HepG2 (cell line): ENCODE data around the gene PCBD1. TPM values are rescaled to one million over a fixed set of nuclear protein-coding genes. Genes with fewer than 3 reads are reported as not detected.

ENCODE experiments used
- DMAP1 ChIP-seq: IDR thresholded peaks from 2 replicates; pipeline ENCODE4 v1.6.1; 2016
- KDM2A ChIP-seq: sonication (generic); formaldehyde crosslinking; IDR thresholded peaks from 2 replicates; pipeline ENCODE4 v1.4.0; 2020; ENCODE audit warnings: low read depth, missing genetic modification reagents, borderline replicate concordance
- KLF15 ChIP-seq: sonication (generic); formaldehyde crosslinking; IDR thresholded peaks from 2 replicates; pipeline ENCODE4 v1.8.1; 2023; ENCODE audit warnings: borderline replicate concordance, mild to moderate bottlenecking, inconsistent platforms, missing genetic modification reagents, mixed read lengths
- KLF6 ChIP-seq: IDR thresholded peaks from 2 replicates; pipeline ENCODE4 v1.8.0; 2016; ENCODE audit warnings: missing biosample characterization, missing genetic modification reagents
- MED13 ChIP-seq: sonication (generic); formaldehyde crosslinking; IDR thresholded peaks from 2 replicates; pipeline ENCODE4 v1.5.0; 2020; ENCODE audit warnings: missing genetic modification reagents
- NFKB2 ChIP-seq: sonication (generic); formaldehyde crosslinking; IDR thresholded peaks from 2 replicates; pipeline ENCODE4 v1.4.0; 2020; ENCODE audit warnings: missing genetic modification reagents, borderline replicate concordance
- NR2F2 ChIP-seq: IDR thresholded peaks from 2 replicates; pipeline ENCODE4 v1.6.1; 2012; ENCODE audit warnings: low read depth, inconsistent platforms, borderline replicate concordance
- RAD21 ChIP-seq: fragments of 450-650 bp; formaldehyde crosslinking; IDR thresholded peaks from 2 replicates; pipeline ENCODE4 v1.5.0; 2020; ENCODE audit warnings: mild to moderate bottlenecking
- RBM22 ChIP-seq: fragments of 200-400 bp; formaldehyde crosslinking; optimal IDR thresholded peaks from 2 replicates; pipeline ENCODE3; 2017; ENCODE audit warnings: mild to moderate bottlenecking, low read length, moderate library complexity
- RFX3 ChIP-seq: IDR thresholded peaks from 2 replicates; pipeline ENCODE4 v1.6.1; 2016; ENCODE audit warnings: missing biosample characterization, missing genetic modification reagents
- RFX5 ChIP-seq: IDR thresholded peaks from 2 replicates; pipeline ENCODE4 v1.6.1; 2011; ENCODE audit warnings: low read depth, low read length, improper control_type of control experiment
- SMC3 ChIP-seq: IDR thresholded peaks from 2 replicates; pipeline ENCODE4 v1.6.1; 2011; ENCODE audit warnings: low read length, improper control_type of control experiment
- SNAPC2 ChIP-seq: sonication (generic); formaldehyde crosslinking; IDR thresholded peaks from 2 replicates; pipeline ENCODE4 v1.8.1; 2022; ENCODE audit warnings: mild to moderate bottlenecking, missing genetic modification reagents
- ZC3H13 ChIP-seq: sonication (generic); formaldehyde crosslinking; IDR thresholded peaks from 2 replicates; pipeline ENCODE4 v1.8.1; 2023; ENCODE audit warnings: mild to moderate bottlenecking, missing genetic modification reagents, moderate library complexity
- ZNF235 ChIP-seq: sonication (generic); formaldehyde crosslinking; IDR thresholded peaks from 2 replicates; pipeline ENCODE4 v1.8.1; 2023; ENCODE audit warnings: mild to moderate bottlenecking, missing genetic modification reagents, borderline replicate concordance
- ZNF337 ChIP-seq: sonication (generic); formaldehyde crosslinking; IDR thresholded peaks from 2 replicates; pipeline ENCODE4 v1.5.1; 2020; ENCODE audit warnings: missing genetic modification reagents, low read depth, mild to moderate bottlenecking, borderline replicate concordance
- ZNF678 ChIP-seq: sonication (generic); formaldehyde crosslinking; IDR thresholded peaks from 2 replicates; pipeline ENCODE4 v1.4.0; 2020; ENCODE audit warnings: mild to moderate bottlenecking, missing genetic modification reagents
- ZNF713 ChIP-seq: sonication (generic); formaldehyde crosslinking; IDR thresholded peaks from 2 replicates; pipeline ENCODE4 v1.4.0; 2020; ENCODE audit warnings: mild to moderate bottlenecking, missing genetic modification reagents
- ZNF746 ChIP-seq: sonication (generic); formaldehyde crosslinking; IDR thresholded peaks from 2 replicates; pipeline ENCODE4 v1.8.0; 2022; ENCODE audit warnings: mild to moderate bottlenecking, missing genetic modification reagents
- ZNF768 ChIP-seq: sonication (generic); formaldehyde crosslinking; IDR thresholded peaks from 2 replicates; pipeline ENCODE4 v1.4.0; 2020; ENCODE audit warnings: missing genetic modification reagents
- polyA plus RNA-seq, 8 experiments: library from polyadenylated mRNA; depleted of rRNA in 3 of 8; stranded (reverse) in 7 of 8; unstranded in 1 of 8; fragments of >200 nt; fragmentation: Illumina TruSeq in 4 of 8; extraction: Trizol in 4 of 8; gene quantifications; 2 replicates each; pipeline versions ENCODE4 v1.2.1 to v1.2.3, GENCODE V29; 2011 to 2016; ENCODE audit warnings: low read depth in 4 of 8, missing spikeins in 1 of 8, mixed read lengths in 1 of 8; ENCODE audit not compliant: insufficient read depth in 1 of 8
- total RNA-seq, 5 experiments: library from RNA; depleted of rRNA; stranded (reverse); fragments of >200 nt; fragmentation: Illumina TruSeq; extraction: Trizol; gene quantifications; 2 replicates each; pipeline ENCODE4 v1.2.3, GENCODE V29; 2016; ENCODE audit warnings: low read depth in 1 of 5
- TF ChIP-seq, protein P1 (sequence below): sonication (generic); formaldehyde crosslinking; IDR thresholded peaks from 2 replicates; pipeline ENCODE4 v1.4.0; 2020; ENCODE audit warnings: missing genetic modification reagents, borderline replicate concordance
- TF ChIP-seq, protein P2 (sequence below): sonication (generic); formaldehyde crosslinking; IDR thresholded peaks from 2 replicates; pipeline ENCODE4 v1.4.0; 2020; ENCODE audit warnings: missing genetic modification reagents
- TF ChIP-seq, protein P3 (sequence below): sonication (generic); formaldehyde crosslinking; IDR thresholded peaks from 2 replicates; pipeline ENCODE4 v1.8.1; 2022; ENCODE audit warnings: low read depth, mild to moderate bottlenecking, missing genetic modification reagents
- TF ChIP-seq, protein P4 (sequence below): sonication (generic); formaldehyde crosslinking; IDR thresholded peaks from 2 replicates; pipeline ENCODE4 v1.5.1; 2020; ENCODE audit warnings: missing genetic modification reagents, mild to moderate bottlenecking, borderline replicate concordance

Gene PCBD1
- total and polyA plus RNA-seq, 2 of the 13 experiments (the other 11 are each of a cell fraction or from before 2014, with no cell fraction given), result 95.3 to 168 TPM

DNA sequence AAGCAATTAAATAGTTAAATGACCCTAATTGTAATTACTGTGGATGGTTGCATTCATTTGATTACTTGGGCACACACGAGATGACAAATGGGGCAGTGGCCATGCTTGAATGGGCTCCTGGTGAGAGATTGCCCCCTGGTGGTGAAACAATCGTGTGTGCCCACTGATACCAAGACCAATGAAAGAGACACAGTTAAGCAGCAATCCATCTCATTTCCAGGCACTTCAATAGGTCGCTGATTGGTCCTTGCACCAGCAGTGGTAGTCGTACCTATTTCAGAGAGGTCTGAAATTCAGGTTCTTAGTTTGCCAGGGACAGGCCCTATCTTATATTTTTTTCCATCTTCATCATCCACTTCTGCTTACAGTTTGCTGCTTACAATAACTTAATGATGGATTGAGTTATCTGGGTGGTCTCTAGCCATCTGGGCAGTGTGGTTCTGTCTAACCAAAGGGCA, 8.3 kb downstream of the PCBD1 start (continued):
- TF ChIP-seq RFX5 (no peak), RBM22 (no peak), ZNF678 (no peak), DMAP1 (CRISPR knock-in tag) (no peak), RFX3 (no peak), KLF15 (CRISPR knock-in tag) (no peak), ZNF713 (no peak), NR2F2 (no peak), RAD21 (CRISPR knock-in tag) (peak; percentile 85), ZNF235 (CRISPR knock-in tag) (no peak), ZC3H13 (CRISPR knock-in tag) (no peak), MED13 (CRISPR knock-in tag) (no peak), ZNF746 (CRISPR knock-in tag) (no peak), ZNF337 (CRISPR knock-in tag) (no peak), KDM2A (CRISPR knock-in tag) (peak; percentile 29; the same call in 1 of the 2 replicates), SNAPC2 (CRISPR knock-in tag) (no peak), ZNF768 (CRISPR knock-in tag) (no peak), SMC3 (peak; percentile 97), NFKB2 (CRISPR knock-in tag) (no peak), KLF6 (CRISPR knock-in tag) (no peak)
- TF ChIP-seq, protein P1, sequence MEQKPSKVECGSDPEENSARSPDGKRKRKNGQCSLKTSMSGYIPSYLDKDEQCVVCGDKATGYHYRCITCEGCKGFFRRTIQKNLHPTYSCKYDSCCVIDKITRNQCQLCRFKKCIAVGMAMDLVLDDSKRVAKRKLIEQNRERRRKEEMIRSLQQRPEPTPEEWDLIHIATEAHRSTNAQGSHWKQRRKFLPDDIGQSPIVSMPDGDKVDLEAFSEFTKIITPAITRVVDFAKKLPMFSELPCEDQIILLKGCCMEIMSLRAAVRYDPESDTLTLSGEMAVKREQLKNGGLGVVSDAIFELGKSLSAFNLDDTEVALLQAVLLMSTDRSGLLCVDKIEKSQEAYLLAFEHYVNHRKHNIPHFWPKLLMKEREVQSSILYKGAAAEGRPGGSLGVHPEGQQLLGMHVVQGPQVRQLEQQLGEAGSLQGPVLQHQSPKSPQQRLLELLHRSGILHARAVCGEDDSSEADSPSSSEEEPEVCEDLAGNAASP, result 0 out of 2 replicates have a peak, but pooled peaks have one; percentile 50
- TF ChIP-seq, protein P2, sequence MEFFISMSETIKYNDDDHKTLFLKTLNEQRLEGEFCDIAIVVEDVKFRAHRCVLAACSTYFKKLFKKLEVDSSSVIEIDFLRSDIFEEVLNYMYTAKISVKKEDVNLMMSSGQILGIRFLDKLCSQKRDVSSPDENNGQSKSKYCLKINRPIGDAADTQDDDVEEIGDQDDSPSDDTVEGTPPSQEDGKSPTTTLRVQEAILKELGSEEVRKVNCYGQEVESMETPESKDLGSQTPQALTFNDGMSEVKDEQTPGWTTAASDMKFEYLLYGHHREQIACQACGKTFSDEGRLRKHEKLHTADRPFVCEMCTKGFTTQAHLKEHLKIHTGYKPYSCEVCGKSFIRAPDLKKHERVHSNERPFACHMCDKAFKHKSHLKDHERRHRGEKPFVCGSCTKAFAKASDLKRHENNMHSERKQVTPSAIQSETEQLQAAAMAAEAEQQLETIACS (CRISPR knock-in tag), result peak; percentile 81
- TF ChIP-seq, protein P3, sequence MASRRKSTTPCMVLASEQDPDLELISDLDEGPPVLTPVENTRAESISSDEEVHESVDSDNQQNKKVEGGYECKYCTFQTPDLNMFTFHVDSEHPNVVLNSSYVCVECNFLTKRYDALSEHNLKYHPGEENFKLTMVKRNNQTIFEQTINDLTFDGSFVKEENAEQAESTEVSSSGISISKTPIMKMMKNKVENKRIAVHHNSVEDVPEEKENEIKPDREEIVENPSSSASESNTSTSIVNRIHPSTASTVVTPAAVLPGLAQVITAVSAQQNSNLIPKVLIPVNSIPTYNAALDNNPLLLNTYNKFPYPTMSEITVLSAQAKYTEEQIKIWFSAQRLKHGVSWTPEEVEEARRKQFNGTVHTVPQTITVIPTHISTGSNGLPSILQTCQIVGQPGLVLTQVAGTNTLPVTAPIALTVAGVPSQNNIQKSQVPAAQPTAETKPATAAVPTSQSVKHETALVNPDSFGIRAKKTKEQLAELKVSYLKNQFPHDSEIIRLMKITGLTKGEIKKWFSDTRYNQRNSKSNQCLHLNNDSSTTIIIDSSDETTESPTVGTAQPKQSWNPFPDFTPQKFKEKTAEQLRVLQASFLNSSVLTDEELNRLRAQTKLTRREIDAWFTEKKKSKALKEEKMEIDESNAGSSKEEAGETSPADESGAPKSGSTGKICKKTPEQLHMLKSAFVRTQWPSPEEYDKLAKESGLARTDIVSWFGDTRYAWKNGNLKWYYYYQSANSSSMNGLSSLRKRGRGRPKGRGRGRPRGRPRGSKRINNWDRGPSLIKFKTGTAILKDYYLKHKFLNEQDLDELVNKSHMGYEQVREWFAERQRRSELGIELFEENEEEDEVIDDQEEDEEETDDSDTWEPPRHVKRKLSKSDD (CRISPR knock-in tag), result no peak
- TF ChIP-seq, protein P4, sequence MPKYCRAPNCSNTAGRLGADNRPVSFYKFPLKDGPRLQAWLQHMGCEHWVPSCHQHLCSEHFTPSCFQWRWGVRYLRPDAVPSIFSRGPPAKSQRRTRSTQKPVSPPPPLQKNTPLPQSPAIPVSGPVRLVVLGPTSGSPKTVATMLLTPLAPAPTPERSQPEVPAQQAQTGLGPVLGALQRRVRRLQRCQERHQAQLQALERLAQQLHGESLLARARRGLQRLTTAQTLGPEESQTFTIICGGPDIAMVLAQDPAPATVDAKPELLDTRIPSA (CRISPR knock-in tag), result no peak
